GM23338 (cell line): ENCODE measurements around the gene COA8. TPM values are rescaled to one million over a fixed set of nuclear protein-coding genes. Genes with fewer than 3 reads are reported as not detected.

Source experiments
- ATAC-seq: fragments of 200-7000 bp; cut with Tn5 transposase; 3 replicates; pipeline ENCODE4 v1.9.1; 2020
- DNase-seq: peaks from one replicate; pipeline ENCODE4 v3.0.0-alpha.2; 2015; ENCODE audit warnings: low spot score
- H2AFZ ChIP-seq: fragments of 200-600 bp; sonication (generic); 2 replicates; pipeline ENCODE4 v1.8.0; 2016; ENCODE audit warnings: antibody characterized with exemption, mild to moderate bottlenecking, moderate library complexity
- H3F3A ChIP-seq: fragments of 200-600 bp; sonication (generic); replicated peaks from 2 replicates; pipeline ENCODE4 v1.8.0; 2017; ENCODE audit warnings: antibody characterized with exemption, mixed run types, low read depth
- H3K27ac ChIP-seq: fragments of 200-600 bp; sonication (generic); 2 replicates; pipeline ENCODE4 v1.6.1; 2016; ENCODE audit warnings: low read depth
- H3K27me3 ChIP-seq: fragments of 200-600 bp; sonication (generic); 2 replicates; pipeline ENCODE4 v1.8.0; 2016; ENCODE audit warnings: mild to moderate bottlenecking, mixed run types, moderate library complexity; ENCODE audit not compliant: insufficient read depth
- H3K36me3 ChIP-seq: fragments of 200-600 bp; sonication (generic); 2 replicates; pipeline ENCODE4 v1.8.0; 2016; ENCODE audit warnings: mild to moderate bottlenecking; ENCODE audit not compliant: insufficient read depth
- H3K4me1 ChIP-seq: fragments of 200-600 bp; sonication (generic); 2 replicates; pipeline ENCODE4 v1.8.0; 2016; ENCODE audit warnings: mild to moderate bottlenecking, moderate library complexity; ENCODE audit not compliant: insufficient read depth
- H3K4me2 ChIP-seq: fragments of 200-600 bp; sonication (generic); 2 replicates; pipeline ENCODE4 v1.7.1; 2017; ENCODE audit warnings: mixed run types
- H3K4me3 ChIP-seq: fragments of 200-600 bp; sonication (generic); 2 replicates; pipeline ENCODE4 v1.6.1; 2016; ENCODE audit warnings: mixed run types
- H3K79me2 ChIP-seq: fragments of 200-600 bp; sonication (generic); replicated peaks from 2 replicates; pipeline ENCODE4 v1.8.0; 2017; ENCODE audit warnings: mild to moderate bottlenecking; ENCODE audit not compliant: insufficient read depth
- H3K9me2 ChIP-seq: fragments of 200-600 bp; sonication (generic); 2 replicates; pipeline ENCODE4 v1.8.0; 2017; ENCODE audit not compliant: insufficient read depth
- H4K20me1 ChIP-seq: fragments of 200-600 bp; sonication (generic); replicated peaks from 2 replicates; pipeline ENCODE4 v1.8.0; 2017; ENCODE audit warnings: mild to moderate bottlenecking; ENCODE audit not compliant: insufficient read depth
- H3K27ac Mint-ChIP-seq: 2 replicates; pipeline ENCODE4 v1.8.0; 2020; ENCODE audit warnings: inconsistent platforms, mild to moderate bottlenecking, moderate library complexity, mixed read lengths
- H3K27me3 Mint-ChIP-seq: 3 replicates; pipeline ENCODE4 v1.8.0; 2022; ENCODE audit warnings: low read depth, mild to moderate bottlenecking, moderate library complexity, mixed read lengths, inconsistent platforms; ENCODE audit not compliant: insufficient read depth, poor library complexity
- H3K36me3 Mint-ChIP-seq: 3 replicates; pipeline ENCODE4 v1.8.0; 2021; ENCODE audit warnings: low read depth, mild to moderate bottlenecking, inconsistent platforms, moderate library complexity, mixed read lengths
- H3K4me1 Mint-ChIP-seq: 3 replicates; pipeline ENCODE4 v1.8.0; 2020; ENCODE audit warnings: mild to moderate bottlenecking, inconsistent platforms, mixed read lengths
- H3K4me3 Mint-ChIP-seq: 3 replicates; pipeline ENCODE4 v1.8.0; 2021; ENCODE audit warnings: moderate library complexity, mild to moderate bottlenecking, inconsistent platforms, mixed read lengths
- H3K9me3 Mint-ChIP-seq: 3 replicates; pipeline ENCODE4 v1.8.0; 2020; ENCODE audit warnings: moderate library complexity, mild to moderate bottlenecking, inconsistent platforms, mixed read lengths
- CREB1 ChIP-seq: fragments of 250-450 bp; sonication (Bioruptor Pico); IDR thresholded peaks from 2 replicates; pipeline ENCODE4 v1.5.0; 2020; ENCODE audit warnings: low read depth, mild to moderate bottlenecking, moderate library complexity
- CTCF ChIP-seq, 2 experiments: fragments of 200-600 bp in 1 of 2; sonication (generic) in 1 of 2; conservative IDR thresholded peaks; 2 replicates each; pipeline versions ENCODE4 v1.5.1 to v1.6.1; 2016 to 2017; ENCODE audit warnings: antibody characterized with exemption in 2 of 2, low read depth in 2 of 2, mild to moderate bottlenecking in 2 of 2, moderate library complexity in 1 of 2
- ETS1 ChIP-seq: IDR thresholded peaks from 2 replicates; pipeline ENCODE4 v1.6.1; 2016; ENCODE audit warnings: antibody characterized with exemption
- EZH2 ChIP-seq: fragments of 200-600 bp; sonication (generic); IDR thresholded peaks from one replicate; pipeline ENCODE4 v1.8.0; 2017; ENCODE audit warnings: antibody characterized with exemption, mild to moderate bottlenecking, low read depth; ENCODE audit not compliant: unreplicated experiment
- EZH2phosphoT487 ChIP-seq: fragments of 200-600 bp; sonication (generic); IDR thresholded peaks from one replicate; pipeline ENCODE4 v1.8.1; 2018; ENCODE audit warnings: antibody characterized with exemption; ENCODE audit not compliant: unreplicated experiment
- JUNB ChIP-seq: IDR thresholded peaks from one replicate; pipeline ENCODE4 v1.6.1; 2016; ENCODE audit warnings: antibody characterized with exemption; ENCODE audit not compliant: unreplicated experiment
- NANOG ChIP-seq: IDR thresholded peaks from 2 replicates; pipeline ENCODE4 v1.6.1; 2016; ENCODE audit warnings: antibody characterized with exemption, borderline replicate concordance
- POLR2AphosphoS5 ChIP-seq: IDR thresholded peaks from 2 replicates; pipeline ENCODE4 v1.6.1; 2016; ENCODE audit warnings: antibody characterized with exemption, low read depth
- STAT1 ChIP-seq: IDR thresholded peaks from one replicate; pipeline ENCODE4 v1.6.1; 2016; ENCODE audit warnings: antibody characterized with exemption; ENCODE audit not compliant: unreplicated experiment
- ZNF114 ChIP-seq: fragments of 250-450 bp; sonication (Bioruptor Pico); IDR thresholded peaks from 2 replicates; pipeline ENCODE4 v1.5.0; 2020; ENCODE audit warnings: mild to moderate bottlenecking, moderate library complexity
- ZNF331 ChIP-seq: fragments of 250-450 bp; sonication (Bioruptor Pico); IDR thresholded peaks from 2 replicates; pipeline ENCODE4 v1.5.0; 2020; ENCODE audit warnings: low read depth, mild to moderate bottlenecking, moderate library complexity
- ZNF462 ChIP-seq: fragments of 250-450 bp; sonication (Bioruptor Pico); IDR thresholded peaks from 2 replicates; pipeline ENCODE4 v1.5.0; 2020; ENCODE audit warnings: mild to moderate bottlenecking, moderate library complexity
- polyA plus RNA-seq: library from polyadenylated mRNA; unstranded; fragments of >200 nt; fragmentation: Nextera tagmentation; extraction: Ambion mirVana; gene quantifications from 2 replicates; pipeline ENCODE4 v1.2.1, GENCODE V29; 2016
- total RNA-seq: library from RNA; depleted of rRNA; stranded (reverse); fragments of >200 nt; shearing (Covaris generic); gene quantifications from 2 replicates; pipeline ENCODE4 v1.2.3, GENCODE V29; 2014

COA8 gene
- total and polyA plus RNA-seq, 2 experiments from 2014 or later: 61.3 to 130 TPM

GRCh38 chr14:103526247-103526913 lies 36.4 kb upstream of the COA8 start:
- peaks cover 4% of the 10 kb centered on the region; the same call in 1 of the 3 replicates for H3K36me3 Mint-ChIP-seq
- peaks cover 34% of the 10 kb centered on the region for H3K27me3 Mint-ChIP-seq
- Histone ChIP-seq H2AFZ (no peak overlapping the region), H3K79me2 (peaks cover 20% of the 10 kb centered on the region), H3K27ac (no peak overlapping the region), H3K4me1 (peaks cover 8% of the 10 kb centered on the region), H3K4me3 (no peak overlapping the region), H3K36me3 (no peaks in the 10 kb centered on the region), H3K27me3 (peaks cover 22% of the 10 kb centered on the region), H3F3A (peaks cover 9% of the 10 kb centered on the region; the same call in 1 of the 2 replicates), H4K20me1 (peaks cover 10% of the 10 kb centered on the region), H3K9me2 (no peaks in the 10 kb centered on the region), H3K4me2 (no peak overlapping the region)
- ATAC-seq (no peak), DNase-seq (no peak)
- H3K27ac Mint-ChIP-seq: no peak overlapping the region
- H3K9me3 Mint-ChIP-seq: peaks cover 4% of the 10 kb centered on the region; the same call in 2 of the 3 replicates
- H3K4me1 Mint-ChIP-seq: peaks cover 24% of the 10 kb centered on the region
- TF ChIP-seq ETS1 (no peak), CREB1 (no peak), ZNF331 (CRISPR knock-in tag) (no peak), ZNF462 (no peak), ZNF114 (CRISPR knock-in tag) (no peak), STAT1 (no peak), JUNB (no peak), EZH2 (no peak), EZH2phosphoT487 (no peak), POLR2AphosphoS5 (no peak), CTCF (conservative IDR thresholded peaks at IDR 0.05; ENCODE audit: low read depth in 2 of 2) (no peak), NANOG (no peak)
- no peak overlapping the region for H3K4me3 Mint-ChIP-seq
